ENCODE results near the gene CES3. TPM values are rescaled to one million over a fixed set of nuclear protein-coding genes. Genes with fewer than 3 reads are reported as not detected.

The CES3 gene
- total RNA-seq, 1 donor from 2014 or later: 1.0 TPM

- Histone ChIP-seq H3K4me3 (peak overlapping the region; percentile 80), H3K36me3 (peaks cover 22% of the 10 kb centered on the region), H3K27ac (replicated peaks) (peak overlapping the region; percentile 96), H3K27me3 (ENCODE audit: low read depth) (peaks cover 38% of the 10 kb centered on the region), H3K9me3 (replicated peaks) (no peaks in the 10 kb centered on the region), H3K4me1 (peaks cover 97% of the 10 kb centered on the region)
- no peak for TF ChIP-seq CTCF (IDR thresholded peaks at IDR 0.05; ENCODE audit: borderline replicate concordance)
- intact Hi-C loops (cut with micrococcal nuclease): no loop called here
- no peak for DNase-seq
Observed at GRCh38 chr16:66923866-66924265, 37.2 kb upstream of the CES3 start.

GRCh38 chr16:66924527-66925321 lies 36.3 kb upstream of the CES3 start:
- intact Hi-C loops (cut with micrococcal nuclease): no loop called here
- H3K27me3 ChIP-seq (ENCODE audit: low read depth): peaks cover 36% of the 10 kb centered on the region
- DNase-seq: peak; percentile 56

GRCh38 chr16:66925322-66925840 lies 35.7 kb upstream of the CES3 start, which contains the start of gene RRAD:
RRAD (minus strand) TSS chr16:66925535; CDS start chr16:66925179, 356 bp downstream.
- no peaks in the 10 kb centered on the region for H3K9me3 ChIP-seq (replicated peaks)
- H3K4me3 ChIP-seq: peak within 1 kb of the TSS; percentile 80
- intact Hi-C loops (cut with micrococcal nuclease): no loop called here
- peaks cover 31% of the 10 kb centered on the region for H3K27me3 ChIP-seq (ENCODE audit: low read depth)
- H3K4me1 ChIP-seq: peaks cover 97% of the 10 kb centered on the region
- peak within 1 kb of the TSS; percentile 96 for H3K27ac ChIP-seq (replicated peaks)
- TF ChIP-seq CTCF (IDR thresholded peaks at IDR 0.05; ENCODE audit: borderline replicate concordance): no peak
- H3K36me3 ChIP-seq: peaks cover 22% of the 10 kb centered on the region
- DNase-seq: peak; percentile 68

More at GRCh38 chr16:66924527-66925321, 36.3 kb upstream of the CES3 start:
- Histone ChIP-seq H3K4me3 (peak overlapping the region; percentile 80), H3K36me3 (peaks cover 22% of the 10 kb centered on the region), H3K9me3 (replicated peaks) (no peaks in the 10 kb centered on the region), H3K27ac (replicated peaks) (peak overlapping the region; percentile 96), H3K4me1 (peaks cover 97% of the 10 kb centered on the region)
- peak; percentile 54 for TF ChIP-seq CTCF (IDR thresholded peaks at IDR 0.05; ENCODE audit: borderline replicate concordance)

- peak; percentile 22 for TF ChIP-seq CTCF (IDR thresholded peaks at IDR 0.05; ENCODE audit: borderline replicate concordance)
- H3K36me3 ChIP-seq: peaks cover 25% of the 10 kb centered on the region
- H3K9me3 ChIP-seq (replicated peaks): no peaks in the 10 kb centered on the region
- peak; percentile 74 for DNase-seq
- intact Hi-C loops (cut with micrococcal nuclease): no loop called here
- H3K27ac ChIP-seq (replicated peaks): peak overlapping the region; percentile 96
- H3K27me3 ChIP-seq (ENCODE audit: low read depth): peaks cover 31% of the 10 kb centered on the region
- H3K4me3 ChIP-seq: peak overlapping the region; percentile 80
- peaks cover 89% of the 10 kb centered on the region for H3K4me1 ChIP-seq
Observed at GRCh38 chr16:66926171-66926947, 34.7 kb upstream of the CES3 start.

GRCh38 chr16:66926961-66927436 lies 34.1 kb upstream of the CES3 start:
- H3K4me3 ChIP-seq: peak overlapping the region; percentile 80
- DNase-seq: peak; percentile 54
- H3K9me3 ChIP-seq (replicated peaks): no peaks in the 10 kb centered on the region
- intact Hi-C loops (cut with micrococcal nuclease): no loop called here
- H3K4me1 ChIP-seq: peaks cover 83% of the 10 kb centered on the region
- peak overlapping the region; percentile 96 for H3K27ac ChIP-seq (replicated peaks)
- peaks cover 27% of the 10 kb centered on the region for H3K27me3 ChIP-seq (ENCODE audit: low read depth)
- peaks cover 21% of the 10 kb centered on the region for H3K36me3 ChIP-seq
- no peak for TF ChIP-seq CTCF (IDR thresholded peaks at IDR 0.05; ENCODE audit: borderline replicate concordance)
